Inferior parietal cortex (tissue), 1 donor: Measurements from ENCODE around the gene C10orf67.
"Not testable (repeated sequence)": the region's sequence is repeated elsewhere in the genome, so short reads cannot be mapped to it uniquely, and the experiment has no call there.

Experiments used
- DNase-seq: peaks from one replicate; pipeline ENCODE4 v3.0.0-alpha.2; 2016; ENCODE audit errors: extremely low spot score

Gene C10orf67

DNA sequence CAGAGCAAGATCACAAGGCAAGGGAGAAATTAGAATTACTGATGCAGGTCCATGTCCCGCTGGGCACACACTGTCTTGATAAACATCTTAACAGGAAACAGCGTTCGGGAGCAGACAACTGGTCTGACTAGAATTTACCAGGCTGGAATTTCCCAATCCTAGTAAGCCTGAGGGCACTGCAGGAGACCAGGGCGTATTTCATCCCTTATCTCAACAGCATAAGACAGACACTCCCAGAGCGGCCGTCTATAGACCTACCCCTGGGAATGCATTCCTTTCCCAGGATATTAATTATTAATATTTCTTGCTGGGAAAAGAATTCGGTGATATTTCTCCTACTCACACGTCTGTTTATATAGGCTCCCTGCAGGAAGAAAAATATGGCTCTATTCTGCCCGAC, 70.4 kb downstream of the C10orf67 start:
- not testable (repeated sequence) for DNase-seq

DNA sequence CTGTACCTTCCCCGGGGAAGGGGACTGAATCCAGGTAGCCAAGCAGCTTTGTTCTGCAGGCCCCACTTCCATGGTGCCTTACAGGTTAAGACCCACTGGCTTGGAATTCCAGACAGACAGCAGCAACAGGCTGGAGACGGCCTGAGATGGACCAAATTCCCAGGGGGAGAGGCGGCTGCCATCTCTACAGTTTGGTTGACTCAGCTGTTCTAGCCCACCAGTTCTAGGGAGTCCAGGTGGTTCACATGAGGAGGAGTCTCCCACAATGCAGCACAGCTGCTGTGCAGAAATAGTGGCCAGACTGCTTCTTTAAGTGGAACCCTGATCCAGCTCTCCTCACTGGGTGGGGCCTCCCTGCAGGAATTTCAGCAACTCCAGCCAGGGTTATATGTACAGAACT, 74.1 kb downstream of the C10orf67 start:
- no peak for DNase-seq

DNA sequence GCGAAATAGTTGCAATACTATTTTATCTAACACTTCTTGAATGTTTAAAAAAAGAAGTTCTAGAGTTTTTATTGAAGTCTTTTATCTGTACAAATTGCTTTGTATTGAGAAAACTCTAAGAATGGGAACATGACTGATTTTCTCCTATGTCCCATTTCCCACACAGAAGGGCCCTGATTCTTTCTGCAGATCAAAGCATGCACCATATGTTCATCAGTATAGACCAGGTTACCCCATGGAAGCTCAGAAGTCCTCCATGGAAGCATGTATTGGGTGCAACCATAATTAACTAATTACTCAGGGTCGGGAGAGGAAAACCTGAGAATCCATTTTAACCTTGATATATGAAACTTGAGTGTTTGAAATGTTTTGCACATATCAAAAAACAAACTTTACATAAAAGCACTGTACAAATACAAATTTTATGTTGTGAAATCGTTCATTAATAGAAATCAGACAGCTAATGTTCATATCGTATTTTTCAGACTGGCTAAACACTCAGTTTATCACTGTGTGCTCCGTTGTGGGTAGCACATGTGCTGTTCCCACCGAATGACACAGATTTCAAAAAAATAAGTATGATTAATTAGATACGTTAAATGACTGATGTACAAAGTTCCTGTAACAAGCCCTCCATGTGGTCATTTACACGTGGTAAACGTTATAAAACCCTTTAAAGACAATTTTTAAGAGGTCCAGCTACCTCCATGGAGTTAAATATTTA, 81.0 kb downstream of the C10orf67 start:
- no peak for DNase-seq

DNA sequence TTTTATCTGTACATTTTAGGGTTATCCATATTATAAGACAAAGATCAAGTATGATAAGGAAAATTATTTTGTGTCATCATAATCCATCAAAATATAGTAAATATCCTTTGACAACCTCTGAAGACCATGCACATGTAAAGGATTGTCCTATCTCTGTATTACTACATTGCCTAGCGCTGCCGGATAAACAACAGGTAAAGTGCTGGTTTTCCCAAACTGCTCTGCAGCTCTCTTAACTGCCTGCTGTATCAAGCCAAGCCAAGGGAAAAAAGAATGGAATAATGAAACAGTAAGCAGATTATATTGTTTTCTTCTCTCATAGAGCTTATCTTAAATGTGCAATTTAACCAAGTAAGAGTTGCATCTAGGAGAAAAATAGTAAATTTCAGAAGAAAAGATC, 81.7 kb downstream of the C10orf67 start:
- no peak for DNase-seq

DNA sequence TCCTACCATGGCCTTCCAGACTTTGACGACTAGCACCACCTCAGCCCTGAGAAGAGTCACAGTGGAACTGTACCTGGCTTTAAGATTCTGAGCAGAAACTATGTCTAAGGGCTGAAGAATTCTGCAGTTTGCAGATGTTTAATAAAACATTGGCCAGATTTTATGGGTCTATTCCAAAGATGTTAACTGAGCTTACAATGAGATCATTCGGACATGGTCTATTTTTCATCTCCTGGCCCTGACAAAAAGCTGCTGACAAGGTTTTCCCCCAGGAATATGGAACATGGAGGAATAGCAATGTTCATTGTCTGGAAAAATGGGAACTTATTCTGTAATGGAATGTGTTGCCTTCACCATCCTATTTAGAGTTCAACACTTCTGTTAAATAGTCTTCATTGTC, 86.1 kb downstream of the C10orf67 start:
- DNase-seq, result no peak

DNA sequence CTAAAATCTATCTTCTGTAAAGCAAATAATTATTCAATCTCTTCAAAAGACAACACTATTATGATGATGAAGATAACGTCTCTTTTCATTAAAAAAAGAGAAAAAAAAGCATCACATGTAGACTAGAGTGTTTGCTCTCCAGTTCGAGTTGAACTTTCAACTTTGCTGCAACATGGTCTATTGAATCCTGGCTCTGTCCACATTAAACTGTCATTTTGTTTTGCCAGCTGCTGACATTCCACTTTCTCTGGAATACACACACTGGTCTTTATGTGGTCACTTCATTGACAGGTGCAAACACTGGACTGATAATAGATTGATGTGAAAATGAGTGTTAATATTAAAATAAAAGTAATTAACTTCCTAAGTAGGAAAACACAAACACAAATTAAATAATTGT, 90.8 kb downstream of the C10orf67 start:
- DNase-seq, result no peak

DNA sequence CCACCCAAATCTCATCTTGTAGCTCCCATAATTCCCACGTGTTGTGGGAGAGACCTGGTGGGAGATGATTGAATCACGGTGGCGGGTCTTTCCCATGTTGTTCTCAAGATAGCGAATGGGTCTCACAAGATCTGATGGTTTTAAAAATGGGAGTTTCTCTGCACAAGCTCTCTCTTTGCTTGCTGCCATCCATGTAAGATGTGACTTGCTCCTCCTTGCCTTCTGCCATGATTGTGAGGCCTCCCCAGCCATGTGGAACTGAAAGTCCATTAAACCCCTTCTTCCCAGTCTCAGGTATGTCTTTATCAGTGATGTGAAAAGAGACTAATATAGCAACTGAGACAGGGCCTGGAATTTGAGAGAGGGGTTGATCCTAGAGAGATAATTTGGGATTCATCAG, 91.7 kb downstream of the C10orf67 start:
- not testable (repeated sequence) for DNase-seq

DNA sequence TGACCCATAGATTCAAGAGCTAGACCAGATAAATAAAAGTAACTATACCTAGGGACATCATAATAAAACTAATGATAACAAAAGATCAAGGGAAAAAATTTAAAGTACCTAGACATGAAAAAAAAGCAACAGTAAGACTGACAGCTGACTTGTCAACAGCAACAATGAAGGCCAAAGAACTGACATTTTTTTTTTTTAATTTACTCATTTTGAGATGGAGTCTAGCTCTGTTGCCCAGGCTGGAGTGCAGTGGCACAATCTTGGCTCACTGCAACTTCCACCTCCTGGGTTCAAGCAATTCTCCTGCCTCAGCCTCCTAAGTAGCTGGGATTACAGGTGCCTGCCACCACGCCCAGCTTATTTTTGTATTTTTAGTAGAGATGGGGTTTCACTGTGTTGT, 102.8 kb downstream of the C10orf67 start:
- not testable (repeated sequence) for DNase-seq

DNA sequence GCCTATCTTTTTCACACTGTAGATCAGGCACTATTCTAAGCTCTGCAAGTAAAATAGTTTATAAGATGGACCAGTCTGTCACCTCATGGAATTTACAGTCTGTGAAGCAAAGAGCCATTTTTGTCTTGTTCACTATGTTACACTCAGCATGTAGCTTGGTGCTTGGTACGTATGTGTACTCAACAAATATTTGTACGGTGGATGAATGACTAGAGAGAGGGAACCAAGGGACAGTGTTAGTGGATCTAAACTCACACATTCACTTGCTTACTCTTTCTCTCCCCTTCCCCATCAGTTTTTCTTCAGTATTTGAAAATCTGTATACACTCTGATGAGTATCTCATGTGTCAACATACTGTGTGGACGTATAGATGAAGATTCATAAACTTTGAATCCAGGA, 106.6 kb downstream of the C10orf67 start:
- DNase-seq, result no peak

DNA sequence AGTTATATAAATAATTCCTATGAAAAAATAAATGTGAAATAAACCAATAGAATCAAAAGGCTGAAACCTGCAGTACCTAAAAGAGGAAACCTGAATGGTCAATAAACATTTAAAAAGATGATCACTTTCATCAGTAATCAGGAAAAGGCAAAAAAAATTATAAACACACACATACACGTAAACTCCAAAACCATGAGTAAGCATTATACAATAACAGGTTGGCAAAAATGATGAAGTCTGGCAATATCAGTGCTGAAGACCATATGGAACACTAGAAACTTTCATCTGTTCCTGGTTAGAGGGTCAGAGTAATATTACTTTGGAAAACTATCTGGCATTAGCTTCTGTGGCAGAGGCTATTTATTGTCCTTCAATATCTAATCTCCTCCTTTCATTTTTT, 114.0 kb downstream of the C10orf67 start:
- DNase-seq, result no peak

DNA sequence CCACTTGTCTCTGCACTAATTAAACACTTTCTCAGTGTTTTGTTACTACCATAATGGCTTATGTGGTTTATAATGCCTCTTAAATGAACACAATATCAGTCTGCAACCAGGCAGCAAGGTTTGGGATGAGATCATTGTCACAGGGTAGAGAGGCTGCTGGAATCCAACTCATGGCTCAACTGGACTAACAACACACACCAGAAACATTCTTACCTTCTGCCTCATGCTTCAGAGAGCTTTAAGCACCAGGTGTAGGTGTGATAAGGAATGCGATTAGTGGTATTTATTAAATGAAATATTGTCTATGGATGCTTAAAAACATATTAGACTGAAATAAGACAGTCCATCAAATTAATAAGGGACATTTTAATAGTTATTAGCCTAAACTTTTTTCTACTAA, 127.1 kb downstream of the C10orf67 start:
- DNase-seq, result no peak

DNA sequence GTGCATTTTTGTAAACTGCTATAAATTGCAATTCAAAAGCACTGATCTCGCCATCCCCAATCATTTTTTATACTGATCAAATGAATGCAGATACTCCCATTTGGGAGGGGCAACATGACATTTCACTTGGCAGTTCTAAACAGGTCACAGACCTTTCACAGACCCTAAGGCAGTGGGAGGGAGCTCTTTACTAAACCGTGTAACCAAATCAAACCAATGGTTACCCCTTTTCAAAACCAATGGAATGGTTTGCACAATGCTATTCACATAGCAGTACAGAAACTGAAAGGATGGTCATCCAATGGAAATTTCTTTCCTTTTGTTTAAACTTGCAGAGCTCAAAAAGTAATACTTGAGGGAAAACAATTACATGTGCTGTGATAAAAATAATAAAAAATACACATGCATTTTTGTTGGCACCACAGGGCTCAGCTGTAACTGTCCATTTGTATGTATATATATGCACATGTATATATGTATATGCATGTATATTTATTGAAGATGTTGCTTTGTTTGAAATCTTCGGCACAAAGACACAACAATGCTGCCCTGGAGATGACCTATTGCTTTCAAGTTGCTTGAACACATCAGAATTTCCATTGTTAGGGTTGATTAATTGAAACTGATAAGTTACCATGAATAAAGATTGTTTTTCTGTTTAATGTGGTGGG, 138.5 kb downstream of the C10orf67 start:
- DNase-seq, result no peak

DNA sequence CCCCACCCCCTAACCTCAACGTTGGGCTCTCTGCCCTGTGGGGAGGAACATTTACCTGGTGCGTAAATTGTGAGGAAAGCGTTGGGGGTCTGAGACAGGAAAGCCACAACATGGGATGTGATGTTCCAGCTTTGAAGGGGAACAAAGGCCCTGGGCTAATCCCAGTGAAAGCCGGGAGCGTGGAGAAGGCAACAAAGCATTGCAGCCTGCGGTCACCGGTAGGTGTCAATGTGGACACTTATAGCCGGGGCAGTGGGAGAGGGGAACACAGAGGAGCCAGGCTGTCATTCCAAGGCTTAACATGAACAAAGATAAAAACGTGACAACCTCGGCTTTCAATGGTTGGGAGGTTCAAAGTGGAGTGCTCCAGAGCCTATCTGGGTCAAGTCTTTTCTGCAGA, 139.8 kb downstream of the C10orf67 start:
- no peak for DNase-seq

DNA sequence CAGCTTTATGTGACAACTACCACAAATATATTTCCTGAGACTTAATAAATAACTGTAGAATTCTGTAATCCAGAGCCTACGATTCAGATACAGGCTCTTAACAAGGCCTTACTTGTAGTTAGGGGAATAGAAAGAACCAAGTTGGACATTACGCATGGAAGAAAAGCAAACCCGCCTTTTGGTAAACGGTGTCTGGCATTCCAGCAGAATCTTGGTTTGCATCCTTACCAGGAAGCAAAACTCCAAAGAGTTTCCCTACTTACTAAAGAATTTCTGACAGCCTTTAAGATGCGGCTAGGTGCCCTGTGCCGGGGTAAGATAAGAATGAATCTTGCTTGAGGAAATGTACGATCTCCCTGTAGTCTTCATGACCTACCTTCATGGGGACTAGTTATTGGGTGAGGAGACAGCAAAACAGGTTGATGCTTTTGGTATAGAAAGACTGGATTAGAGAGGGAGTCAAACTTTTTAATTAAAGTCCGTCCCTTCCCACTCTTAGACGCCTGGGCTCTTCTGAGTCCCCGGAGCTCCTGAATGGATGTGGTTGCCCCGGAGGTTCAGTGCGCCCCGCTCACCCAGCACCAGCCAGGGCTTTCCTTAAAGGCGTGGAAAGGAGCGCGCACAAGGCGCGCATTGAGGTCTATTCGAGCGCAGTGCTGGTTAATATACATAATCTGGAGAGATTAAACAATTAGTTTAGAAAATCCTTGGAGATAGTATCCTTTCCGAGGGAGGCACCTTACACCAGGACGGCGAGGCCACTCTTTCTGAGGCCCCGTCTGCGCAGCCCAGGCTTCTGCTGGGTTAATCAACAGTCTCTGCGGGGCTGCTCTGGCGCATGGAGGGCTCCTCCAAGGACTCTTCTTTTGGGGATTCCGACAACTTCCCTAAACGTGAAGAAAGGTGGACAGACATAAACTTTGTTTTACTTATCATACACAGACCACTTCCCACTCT, 140.9 kb downstream of the C10orf67 start:
- DNase-seq, result no peak

DNA sequence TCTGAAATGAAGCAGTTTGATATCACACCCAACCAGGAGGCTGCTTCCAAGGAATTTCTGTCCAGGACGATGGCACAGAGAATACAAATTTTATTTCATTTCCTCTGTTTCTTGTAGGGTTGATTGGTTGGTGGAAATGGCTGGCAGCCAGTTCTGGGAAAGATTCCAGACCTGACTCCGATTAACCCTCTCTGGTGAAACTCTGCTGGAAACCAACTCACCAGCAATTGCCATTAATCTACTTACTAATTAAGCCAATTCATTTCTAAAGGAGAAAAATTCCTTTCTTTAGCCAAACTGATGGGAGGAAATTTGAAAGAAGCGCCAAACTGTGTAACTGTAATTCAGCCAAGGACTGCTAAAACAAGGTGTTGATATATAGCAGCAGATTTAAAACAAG, 141.8 kb downstream of the C10orf67 start:
- no peak for DNase-seq

DNA sequence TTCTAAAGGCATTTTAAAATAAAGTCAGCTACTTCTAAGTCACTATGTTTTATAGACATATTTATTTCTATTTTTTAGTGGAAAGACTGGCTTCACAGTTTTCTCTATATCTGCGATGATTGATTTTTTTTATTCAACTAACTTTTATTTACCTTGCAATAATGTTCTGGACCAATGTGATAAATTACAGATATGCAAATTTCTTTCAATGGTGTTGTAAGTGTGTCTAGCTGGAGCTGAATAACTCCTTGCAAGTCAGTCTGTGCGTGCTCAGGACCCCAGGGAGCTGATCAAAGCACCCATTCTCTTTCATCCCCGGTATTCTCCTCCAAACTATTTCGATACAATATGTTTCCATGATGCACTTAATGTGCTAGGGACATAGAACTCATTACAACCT, 142.8 kb downstream of the C10orf67 start:
- DNase-seq, result no peak

DNA sequence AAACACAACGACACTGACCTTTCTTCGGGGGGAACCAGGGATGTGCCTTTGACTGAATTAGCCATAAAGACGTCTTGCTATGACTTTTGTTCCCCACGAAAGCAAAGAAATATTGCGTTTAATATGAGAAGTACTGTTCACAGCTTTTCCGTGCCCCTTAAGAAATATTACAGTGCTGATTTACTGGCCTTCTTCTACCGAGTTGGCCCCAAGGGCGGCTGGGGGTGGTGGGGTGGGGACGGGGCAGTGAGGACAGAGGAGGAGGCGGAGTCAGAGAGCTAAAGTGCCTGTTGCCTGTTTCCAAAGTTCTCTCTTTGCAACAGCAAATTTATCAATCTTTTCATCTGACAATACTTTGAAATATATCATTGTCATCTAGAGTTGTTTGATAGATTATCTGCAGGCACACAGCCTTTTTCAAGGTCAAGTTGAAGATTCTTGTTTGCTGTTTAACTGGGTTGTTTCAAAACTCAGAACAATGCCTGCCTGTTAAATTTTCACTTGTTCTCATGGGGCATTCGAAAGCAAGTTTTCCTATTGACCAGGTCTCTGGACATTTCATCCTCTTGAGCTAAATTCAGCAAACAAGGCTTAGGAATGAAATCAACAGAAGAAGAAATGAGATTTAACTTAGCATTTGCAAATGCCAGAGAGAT, 143.5 kb downstream of the C10orf67 start:
- no peak for DNase-seq

DNA sequence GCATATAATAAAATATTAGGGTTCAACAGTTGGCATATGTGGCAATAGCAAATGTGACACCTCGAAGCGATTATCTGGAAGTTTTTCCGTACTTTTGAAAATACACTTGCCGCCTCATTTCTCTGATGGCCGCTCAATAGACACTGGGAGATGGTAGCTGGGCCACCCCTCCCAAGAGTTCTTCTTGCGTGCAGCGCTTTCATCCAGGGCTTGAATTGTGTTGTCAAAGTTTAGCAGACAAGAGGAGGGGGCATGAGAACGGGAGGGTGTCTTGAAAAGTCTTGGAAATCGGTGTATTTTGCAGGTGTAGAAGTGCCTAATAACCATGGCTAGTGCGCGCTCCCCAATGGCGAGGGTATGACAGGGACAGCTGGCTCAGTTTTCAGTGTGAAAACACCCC, 144.0 kb downstream of the C10orf67 start:
- no peak for DNase-seq

DNA sequence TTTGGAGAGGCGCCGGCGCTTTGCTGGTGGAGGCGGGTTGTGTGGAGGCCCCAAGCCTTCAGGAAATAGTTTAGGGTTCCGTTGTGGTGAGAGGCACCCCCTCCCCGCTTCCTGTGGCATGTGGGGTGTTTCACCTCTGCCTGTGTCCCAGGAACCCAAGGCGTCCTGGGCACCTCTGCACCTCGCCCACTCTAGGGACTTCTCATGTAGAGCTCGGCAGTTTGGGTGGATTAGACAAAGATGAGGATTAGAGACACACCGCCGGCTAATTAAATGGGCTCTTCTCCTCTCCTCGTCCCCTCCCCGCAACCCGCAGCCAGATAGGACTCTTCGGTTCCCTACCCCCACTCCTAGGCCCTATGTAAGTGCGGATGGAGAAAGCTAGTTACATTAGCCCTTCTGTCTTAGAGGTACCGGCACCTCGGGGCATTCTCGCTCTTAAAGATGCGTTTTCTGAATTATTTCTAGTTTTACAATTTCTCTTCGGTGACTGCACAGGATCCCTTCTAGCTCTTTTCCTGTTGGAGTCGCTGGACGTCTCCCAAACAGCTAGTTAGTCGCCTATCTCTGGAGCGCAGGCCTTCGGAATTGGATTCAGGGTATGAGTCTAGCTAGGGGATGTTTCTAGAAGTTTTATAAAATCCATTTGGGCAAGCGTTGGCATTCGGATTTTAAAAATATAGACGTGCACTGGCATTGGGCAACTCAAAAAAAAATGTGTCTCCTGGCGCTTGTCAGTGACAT, 144.7 kb downstream of the C10orf67 start:
- DNase-seq, result no peak

DNA sequence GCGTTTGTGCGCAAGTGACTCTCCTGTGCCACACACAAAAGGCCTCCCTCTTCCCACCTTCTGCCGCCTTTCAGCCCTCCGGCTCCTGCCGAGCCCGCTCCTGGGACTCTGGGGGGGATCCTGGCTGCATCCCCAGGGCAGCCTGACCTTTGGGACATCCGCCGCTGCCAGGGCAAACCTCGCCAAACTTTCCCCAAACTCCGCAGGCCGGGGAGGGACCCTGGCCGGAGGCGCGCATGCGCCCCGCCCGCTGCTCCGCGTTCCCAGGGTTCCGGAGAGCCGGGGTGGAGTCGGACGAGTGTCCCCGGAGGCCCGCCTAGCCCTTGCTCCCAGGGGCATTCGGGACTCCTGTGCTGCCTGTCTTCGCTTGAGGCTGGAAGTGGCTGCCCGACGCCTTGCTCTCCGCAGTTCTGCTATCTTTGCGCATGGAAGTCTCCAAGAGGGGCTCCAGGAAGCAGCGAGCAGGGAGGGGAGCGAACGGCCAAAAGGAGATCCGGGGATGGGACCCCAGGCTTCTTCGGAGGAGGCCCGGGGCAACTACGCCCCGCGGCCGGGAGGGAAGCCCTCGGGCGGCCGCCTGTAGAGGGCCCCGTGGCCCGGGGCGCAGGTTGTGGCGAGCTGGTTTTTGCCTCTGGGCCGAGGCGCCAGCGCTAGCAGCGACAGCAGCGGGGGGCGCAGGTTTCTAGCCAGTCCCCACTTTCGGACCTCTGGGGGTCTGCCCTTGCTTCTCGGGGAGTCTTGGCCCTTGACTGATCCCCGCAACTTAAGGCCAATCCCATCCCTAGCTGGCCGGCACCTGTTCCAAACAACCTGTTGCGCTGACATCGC, 145.4 kb downstream of the C10orf67 start:
- no peak for DNase-seq

DNA sequence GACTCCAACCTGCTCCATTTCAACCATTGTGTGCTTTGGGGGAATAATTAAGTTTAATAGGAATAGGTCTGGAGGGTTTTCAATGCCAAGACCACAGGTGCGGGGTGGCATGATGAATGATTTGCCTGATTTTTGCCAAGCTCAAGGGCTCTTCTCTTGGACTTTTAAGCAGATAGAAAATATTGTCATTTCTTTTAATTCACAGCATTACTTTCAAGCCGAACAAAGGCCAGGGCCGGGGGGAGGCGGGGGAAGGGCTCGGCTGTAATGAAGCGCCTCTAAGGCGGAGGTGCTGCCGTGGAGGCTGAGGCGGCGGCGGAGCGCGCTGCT, 146.0 kb downstream of the C10orf67 start:
- no peak for DNase-seq
